Thyroid gland (tissue), 4 donors: Measurements from ENCODE around the gene KRT14.
"Not testable (repeated sequence)": the region's sequence is repeated elsewhere in the genome, so short reads cannot be mapped to it uniquely, and the experiment has no call there.

Source experiments
- CTCF ChIP-seq, 6 experiments: fragments of 200-600 bp in 3 of 6; fragments of 450-650 bp in 3 of 6; sonication (generic) in 3 of 6; IDR thresholded peaks; one replicate each; pipeline ENCODE4 v1.5.1; 2016 to 2019; ENCODE audit warnings: antibody characterized with exemption in 6 of 6, mild to moderate bottlenecking in 2 of 6, inconsistent platforms in 1 of 6, moderate library complexity in 1 of 6
- POLR2A ChIP-seq, 2 donors: fragments of 450-650 bp; IDR thresholded peaks; one replicate each; pipeline ENCODE4 v1.6.1; 2017; ENCODE audit warnings: antibody characterized with exemption in 2 of 2, mild to moderate bottlenecking in 2 of 2, moderate library complexity in 1 of 2

GRCh38 chr17:41621435-41621817 lies 34.7 kb upstream of the KRT14 start:
- TF ChIP-seq CTCF, POLR2A (IDR thresholded peaks at IDR 0.05): not testable (repeated sequence)
